A549 (cell line): ENCODE data around the gene ARPC2.

Source experiments
- CEBPB ChIP-seq, 2 experiments: fragments of >200 bp in 1 of 2; sonication (Bioruptor Twin) in 1 of 2; formaldehyde crosslinking in 1 of 2; IDR thresholded peaks; 2 replicates each; pipeline ENCODE4 v1.6.1; 2012 to 2016
- CTCF ChIP-seq: fragments of >200 bp; sonication (Bioruptor Twin); formaldehyde crosslinking; IDR thresholded peaks from 3 replicates; pipeline ENCODE4 v1.5.1; 2016

- TF ChIP-seq CEBPB (IDR thresholded peaks at IDR 0.05) (no peak), CTCF (no peak)
These were observed 37.2 kb upstream of the ARPC2 start for GRCh38 chr2:218179782-218180181.
